ENCODE measurements around the gene ZNF615. TPM values are rescaled to one million over a fixed set of nuclear protein-coding genes. Genes with fewer than 3 reads are reported as not detected.
"Not testable (repeated sequence)": the region's sequence is repeated elsewhere in the genome, so short reads cannot be mapped to it uniquely, and the experiment has no call there.

ZNF615 gene
- polyA plus RNA-seq, 4 donors = 1.9 to 8.6 (median 2.8) TPM

DNA sequence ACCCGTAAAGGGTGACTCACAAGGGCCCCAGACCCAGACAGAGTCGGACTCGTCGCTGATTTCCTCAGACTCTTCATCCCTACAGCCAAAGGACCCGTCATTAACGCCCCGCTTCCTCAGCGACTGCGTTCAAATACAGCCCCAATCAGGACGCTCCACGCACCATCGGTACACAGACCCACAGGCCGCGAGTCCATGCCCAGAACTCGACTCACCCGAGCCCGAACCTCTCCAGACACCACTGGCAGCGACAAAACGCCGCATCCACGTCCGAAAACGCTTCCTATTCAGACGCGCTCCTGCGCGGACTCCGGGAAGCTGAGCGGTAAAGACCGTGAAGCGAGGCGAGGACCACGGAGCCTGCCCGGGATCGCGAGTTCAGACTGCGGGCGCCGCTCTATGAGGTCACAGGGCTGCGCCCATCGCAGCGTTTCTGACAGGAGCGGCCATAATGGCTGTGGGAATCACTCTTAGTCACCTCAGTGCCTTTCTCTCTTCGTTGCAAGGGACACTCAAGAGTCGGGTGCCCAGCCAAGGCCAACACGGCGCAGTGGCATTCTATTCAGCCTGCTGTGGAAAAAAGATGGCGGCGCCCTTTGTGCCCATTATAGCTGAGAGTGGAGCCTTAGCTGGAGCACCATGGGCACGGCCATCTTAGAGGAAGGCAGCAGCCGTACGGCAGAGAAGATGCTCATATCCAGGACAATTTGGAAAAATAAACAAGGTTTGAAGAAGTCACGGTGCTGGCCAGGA lies 20.2 kb upstream of the ZNF615 start, which contains the start of gene ZNF614:
TSS of gene ZNF614 (minus strand) at position 353 of the 753 bp plus-strand sequence. CDS start 2,634 bp downstream, outside the sequence.
- Histone ChIP-seq H3K9me3 (ENCODE audit: control insufficient read depth in 2 of 2, insufficient read depth in 1 of 2, low read depth in 1 of 2, low read length in 1 of 2) (peaks cover 4 to 52% of the 10 kb centered on the region in 2 donors), H3K27ac (ENCODE audit: low read depth in 1 of 3, low read length in 2 of 3) (peak within 1 kb of the TSS; percentile 93 to 95 (median 95)), H3K4me1 (ENCODE audit: control insufficient read depth in 3 of 3, insufficient read depth in 2 of 3, low read depth in 1 of 3, low read length in 2 of 3) (peaks cover 0 to 2% (median 0%) of the 10 kb centered on the region in 3 donors), H3K27me3 (ENCODE audit: control insufficient read depth in 3 of 3, insufficient read depth in 3 of 3, low read length in 3 of 3) (no peaks in the 10 kb centered on the region), H3K4me3 (ENCODE audit: low read depth in 1 of 3, low read length in 3 of 3) (peak within 1 kb of the TSS; percentile 54 to 86 (median 72)), H3K36me3 (ENCODE audit: control insufficient read depth in 3 of 3, insufficient read depth in 2 of 3, low read depth in 1 of 3, low read length in 3 of 3) (peaks cover 18 to 28% (median 21%) of the 10 kb centered on the region in 3 donors)
- DNase-seq (peak; percentile 87 to 97), FAIRE-seq (no peak)
- 1% methylated on average over 52 to 53 of the region's 53 CpGs for WGBS, 3 donors

DNA sequence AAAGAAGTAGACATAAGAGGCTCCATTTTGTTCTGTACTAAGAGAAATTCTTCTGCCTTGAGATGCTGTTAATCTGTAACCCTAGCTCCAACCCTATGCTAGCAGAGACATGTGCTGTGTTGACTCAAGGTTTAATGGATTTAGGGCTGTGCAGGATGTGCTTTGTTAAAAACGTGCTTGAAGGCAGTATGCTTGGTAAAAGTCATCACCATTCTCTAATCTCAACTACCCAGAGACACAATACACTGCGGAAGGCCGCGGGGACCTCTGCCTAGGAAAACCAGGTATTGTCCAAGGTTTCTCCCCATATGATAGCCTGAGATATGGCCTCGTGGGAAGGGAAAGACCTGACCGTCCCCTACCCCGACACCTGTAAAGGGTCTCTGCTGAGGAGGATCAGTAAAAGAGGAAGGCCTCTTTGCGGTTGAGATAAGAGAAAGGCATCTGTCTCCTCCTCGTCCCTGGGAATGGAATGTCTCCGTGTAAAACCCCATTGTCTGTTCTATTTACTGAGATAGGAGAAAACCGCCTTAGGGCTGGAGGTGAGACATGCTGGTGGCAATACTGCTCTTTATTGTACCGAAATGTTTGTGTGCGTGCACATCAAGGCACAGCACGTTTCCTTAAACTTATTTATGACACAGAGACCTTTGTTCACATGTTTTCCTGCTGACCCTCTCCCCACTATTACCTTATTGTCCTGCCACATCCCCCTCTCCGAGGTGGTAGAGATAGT lies 18.4 kb upstream of the ZNF615 start:
- not testable (repeated sequence) for H3K4me3 ChIP-seq (ENCODE audit: low read depth in 1 of 3, low read length in 3 of 3); FAIRE-seq; H3K27me3 ChIP-seq (ENCODE audit: control insufficient read depth in 3 of 3, insufficient read depth in 3 of 3, low read length in 3 of 3); DNase-seq; H3K4me1 ChIP-seq (ENCODE audit: control insufficient read depth in 3 of 3, insufficient read depth in 2 of 3, low read depth in 1 of 3, low read length in 2 of 3); H3K27ac ChIP-seq (ENCODE audit: low read depth in 1 of 3, low read length in 2 of 3)
- peaks cover 25 to 39% (median 29%) of the 10 kb centered on the region in 3 donors for H3K36me3 ChIP-seq (ENCODE audit: control insufficient read depth in 3 of 3, insufficient read depth in 2 of 3, low read depth in 1 of 3, low read length in 3 of 3)
- WGBS, 3 donors = 87 to 88% (median 88%) methylated on average over 15 of the region's 15 CpGs
- H3K9me3 ChIP-seq (ENCODE audit: control insufficient read depth in 2 of 2, insufficient read depth in 1 of 2, low read depth in 1 of 2, low read length in 1 of 2) = peaks cover 5 to 49% of the 10 kb centered on the region in 2 donors

DNA sequence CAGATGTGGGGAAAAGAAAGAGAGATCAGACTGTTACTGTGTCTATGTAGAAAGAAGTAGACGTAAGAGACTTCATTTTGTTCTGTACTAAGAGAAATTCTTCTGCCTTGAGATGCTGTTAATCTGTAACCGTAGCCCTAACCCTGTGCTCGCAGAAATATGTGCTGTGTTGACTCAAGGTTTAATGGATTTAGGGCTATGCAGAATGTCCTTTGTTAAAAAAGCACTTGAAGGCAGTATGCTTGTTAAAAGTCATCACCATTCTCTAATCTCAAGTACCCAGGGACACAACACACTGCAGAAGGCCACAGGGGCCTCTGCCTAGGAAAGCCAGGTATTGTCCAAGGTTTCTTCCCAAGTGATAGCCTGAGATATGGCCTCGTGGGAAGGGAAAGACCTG lies 16.5 kb upstream of the ZNF615 start:
- peaks cover 7 to 56% of the 10 kb centered on the region in 2 donors for H3K9me3 ChIP-seq (ENCODE audit: control insufficient read depth in 2 of 2, insufficient read depth in 1 of 2, low read depth in 1 of 2, low read length in 1 of 2)
- peaks cover 26 to 53% (median 36%) of the 10 kb centered on the region in 3 donors for H3K36me3 ChIP-seq (ENCODE audit: control insufficient read depth in 3 of 3, insufficient read depth in 2 of 3, low read depth in 1 of 3, low read length in 3 of 3)
- H3K4me1 ChIP-seq (ENCODE audit: control insufficient read depth in 3 of 3, insufficient read depth in 2 of 3, low read depth in 1 of 3, low read length in 2 of 3); H3K27ac ChIP-seq (ENCODE audit: low read depth in 1 of 3, low read length in 2 of 3); H3K4me3 ChIP-seq (ENCODE audit: low read depth in 1 of 3, low read length in 3 of 3); DNase-seq; H3K27me3 ChIP-seq (ENCODE audit: control insufficient read depth in 3 of 3, insufficient read depth in 3 of 3, low read length in 3 of 3); FAIRE-seq: not testable (repeated sequence)
- 90 to 94% (median 92%) methylated on average over 4 of the region's 4 CpGs for WGBS, 3 donors

DNA sequence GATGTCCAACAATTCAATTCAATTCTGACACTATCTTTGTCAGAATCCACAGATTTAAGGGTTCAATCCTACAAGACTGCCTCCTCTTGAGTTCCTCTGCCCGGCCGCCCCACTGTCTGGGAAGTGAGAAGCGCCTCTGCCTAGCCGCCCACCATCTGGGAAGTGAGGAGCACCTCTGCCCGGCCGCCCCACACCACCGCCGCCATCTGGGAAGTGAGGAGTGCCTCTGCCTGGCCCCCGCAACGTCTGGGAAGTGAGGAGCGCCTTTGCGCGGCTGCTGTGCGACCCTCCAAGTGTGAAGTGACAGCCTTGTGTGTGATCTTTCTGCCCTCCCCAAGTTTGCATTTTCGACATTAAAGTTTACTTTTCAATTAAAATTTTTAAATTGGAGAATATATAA lies 14.2 kb upstream of the ZNF615 start:
- H3K27ac ChIP-seq (ENCODE audit: low read depth in 1 of 3, low read length in 2 of 3) = no peak overlapping the region
- H3K9me3 ChIP-seq (ENCODE audit: control insufficient read depth in 2 of 2, insufficient read depth in 1 of 2, low read depth in 1 of 2, low read length in 1 of 2) = peaks cover 9 to 70% of the 10 kb centered on the region in 2 donors
- no peak for DNase-seq
- H3K27me3 ChIP-seq (ENCODE audit: control insufficient read depth in 3 of 3, insufficient read depth in 3 of 3, low read length in 3 of 3) = no peaks in the 10 kb centered on the region
- H3K36me3 ChIP-seq (ENCODE audit: control insufficient read depth in 3 of 3, insufficient read depth in 2 of 3, low read depth in 1 of 3, low read length in 3 of 3) = peaks cover 38 to 67% (median 46%) of the 10 kb centered on the region in 3 donors
- WGBS, 3 donors = 97 to 99% (median 98%) methylated on average over 15 of the region's 15 CpGs
- H3K4me3 ChIP-seq (ENCODE audit: low read depth in 1 of 3, low read length in 3 of 3) = no peak overlapping the region
- peaks cover 0 to under 1% (median 0%) of the 10 kb centered on the region in 3 donors for H3K4me1 ChIP-seq (ENCODE audit: control insufficient read depth in 3 of 3, insufficient read depth in 2 of 3, low read depth in 1 of 3, low read length in 2 of 3)
- FAIRE-seq = no peak

DNA sequence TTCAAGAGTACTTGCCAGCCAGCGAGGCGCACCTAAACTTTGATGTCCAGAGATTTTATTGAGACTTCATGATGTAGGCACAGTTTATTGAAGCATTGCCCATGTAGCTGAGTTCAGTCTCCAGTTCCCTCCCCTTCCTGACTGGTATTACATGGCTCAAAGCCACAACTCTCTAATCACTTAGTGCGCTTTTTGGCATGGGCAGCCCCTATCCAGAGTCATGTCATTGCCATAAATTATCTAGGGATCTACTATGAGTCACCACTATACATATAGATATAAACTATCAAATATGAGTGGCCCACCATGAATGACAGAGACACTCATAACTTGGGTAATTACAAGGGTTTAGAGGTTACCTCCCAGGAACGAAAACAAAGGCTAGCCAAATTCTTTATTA lies 12.5 kb upstream of the ZNF615 start:
- no peaks in the 10 kb centered on the region for H3K27me3 ChIP-seq (ENCODE audit: control insufficient read depth in 3 of 3, insufficient read depth in 3 of 3, low read length in 3 of 3)
- DNase-seq = no peak
- peaks cover 14 to 73% of the 10 kb centered on the region in 2 donors for H3K9me3 ChIP-seq (ENCODE audit: control insufficient read depth in 2 of 2, insufficient read depth in 1 of 2, low read depth in 1 of 2, low read length in 1 of 2)
- WGBS, 3 donors = 96 to 98% (median 97%) methylated on average over 4 of the region's 4 CpGs
- H3K36me3 ChIP-seq (ENCODE audit: control insufficient read depth in 3 of 3, insufficient read depth in 2 of 3, low read depth in 1 of 3, low read length in 3 of 3) = peaks cover 45 to 79% (median 47%) of the 10 kb centered on the region in 3 donors
- no peaks in the 10 kb centered on the region for H3K4me1 ChIP-seq (ENCODE audit: control insufficient read depth in 3 of 3, insufficient read depth in 2 of 3, low read depth in 1 of 3, low read length in 2 of 3)
- H3K4me3 ChIP-seq (ENCODE audit: low read depth in 1 of 3, low read length in 3 of 3) = no peak overlapping the region
- H3K27ac ChIP-seq (ENCODE audit: low read depth in 1 of 3, low read length in 2 of 3) = no peak overlapping the region
- no peak for FAIRE-seq

DNA sequence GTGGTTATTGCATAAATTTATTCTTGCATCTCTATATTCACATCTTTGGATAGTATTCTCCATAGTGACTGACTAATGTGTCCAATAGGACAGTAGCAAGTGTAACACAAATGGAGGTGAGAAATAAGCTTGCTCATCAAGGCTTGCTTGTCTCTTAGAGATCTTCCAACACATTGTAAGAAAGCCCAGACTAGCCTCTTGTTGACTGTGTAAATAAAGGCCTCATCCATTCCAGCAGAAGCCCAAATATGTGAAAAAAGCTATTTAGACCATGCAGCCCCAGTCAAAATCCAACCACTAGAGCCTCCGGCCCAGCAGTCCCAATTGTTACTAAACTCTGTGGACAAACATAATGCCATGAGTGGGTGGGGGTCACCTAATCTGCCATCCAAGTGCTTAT lies 2.7 kb upstream of the ZNF615 start:
- FAIRE-seq (no peak), DNase-seq (no peak)
- 88 to 100% (median 90%) methylated on average over 1 of the region's 1 CpG for WGBS, 3 donors

DNA sequence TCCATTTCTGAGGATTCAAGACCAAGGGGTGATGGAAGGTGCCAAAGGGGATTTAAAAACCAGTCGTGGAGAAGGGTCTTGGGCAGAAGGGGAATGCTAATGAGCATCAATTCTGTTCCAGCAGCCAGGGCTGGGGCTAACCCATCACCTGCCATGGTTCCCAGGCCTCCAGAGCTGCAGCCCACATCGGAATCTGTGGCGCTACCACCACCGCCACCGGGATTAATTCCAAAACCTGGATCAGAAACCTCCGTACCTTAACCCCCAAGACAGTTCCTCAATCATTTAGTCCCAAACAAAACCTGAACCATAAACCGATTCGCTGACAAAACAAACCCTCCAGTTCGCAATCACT lies 583 bp downstream of the ZNF615 start:
- DNase-seq (no peak), FAIRE-seq (no peak)
- Histone ChIP-seq H3K4me1 (ENCODE audit: control insufficient read depth in 3 of 3, insufficient read depth in 2 of 3, low read depth in 1 of 3, low read length in 2 of 3) (peaks cover 0 to 3% (median 3%) of the 10 kb centered on the region in 3 donors), H3K36me3 (ENCODE audit: control insufficient read depth in 3 of 3, insufficient read depth in 2 of 3, low read depth in 1 of 3, low read length in 3 of 3) (peaks cover 6 to 11% (median 7%) of the 10 kb centered on the region in 3 donors), H3K27me3 (ENCODE audit: control insufficient read depth in 3 of 3, insufficient read depth in 3 of 3, low read length in 3 of 3) (no peaks in the 10 kb centered on the region), H3K9me3 (ENCODE audit: control insufficient read depth in 2 of 2, insufficient read depth in 1 of 2, low read depth in 1 of 2, low read length in 1 of 2) (peaks cover 4 to 47% of the 10 kb centered on the region in 2 donors), H3K4me3 (ENCODE audit: low read depth in 1 of 3, low read length in 3 of 3) (peak overlapping the region; percentile 78 to 89 (median 87)), H3K27ac (ENCODE audit: low read depth in 1 of 3, low read length in 2 of 3) (peak overlapping the region; percentile 64 to 95 (median 73))
- WGBS, 3 donors = 7 to 17% (median 9%) methylated on average over 9 of the region's 9 CpGs

More for the DNA sequence above, 2.7 kb upstream of the ZNF615 start:
- Histone ChIP-seq H3K9me3 (ENCODE audit: control insufficient read depth in 2 of 2, insufficient read depth in 1 of 2, low read depth in 1 of 2, low read length in 1 of 2) (peaks cover 4 to 44% of the 10 kb centered on the region in 2 donors), H3K36me3 (ENCODE audit: control insufficient read depth in 3 of 3, insufficient read depth in 2 of 3, low read depth in 1 of 3, low read length in 3 of 3) (peaks cover 2 to 11% (median 5%) of the 10 kb centered on the region in 3 donors), H3K27ac (ENCODE audit: low read depth in 1 of 3, low read length in 2 of 3) (no peak overlapping the region), H3K27me3 (ENCODE audit: control insufficient read depth in 3 of 3, insufficient read depth in 3 of 3, low read length in 3 of 3) (no peaks in the 10 kb centered on the region), H3K4me1 (ENCODE audit: control insufficient read depth in 3 of 3, insufficient read depth in 2 of 3, low read depth in 1 of 3, low read length in 2 of 3) (peaks cover 0 to 3% (median 3%) of the 10 kb centered on the region in 3 donors), H3K4me3 (ENCODE audit: low read depth in 1 of 3, low read length in 3 of 3) (no peak overlapping the region)

DNA sequence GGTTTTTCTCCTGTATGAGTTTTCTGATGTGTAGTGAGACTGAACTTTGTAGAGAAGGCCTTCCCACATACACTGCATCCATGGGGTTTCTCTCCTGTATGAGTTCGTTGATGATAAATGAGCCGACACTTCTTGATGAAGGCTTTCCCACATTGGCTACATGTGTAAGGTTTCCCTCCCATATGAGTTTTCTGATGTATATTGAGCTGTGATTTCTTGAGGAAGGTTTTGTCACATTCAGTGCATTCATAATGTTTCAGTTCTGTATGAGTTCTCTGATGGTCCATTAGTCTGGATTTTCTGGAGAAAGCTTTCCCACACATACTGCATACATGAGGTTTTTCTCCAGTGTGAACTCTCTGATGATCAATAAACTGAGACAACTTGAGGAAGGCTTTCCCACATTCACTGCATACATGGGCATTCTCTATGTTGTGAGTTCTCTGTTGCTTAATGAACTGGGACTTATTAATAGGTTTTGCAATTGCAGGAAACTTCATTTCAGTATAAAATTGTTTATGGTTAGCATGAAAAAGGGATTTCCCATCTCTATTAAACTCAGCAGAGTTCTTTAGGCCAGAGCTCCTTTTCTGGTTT lies 13.9 kb downstream of the ZNF615 start:
- H3K9me3 ChIP-seq (ENCODE audit: control insufficient read depth in 2 of 2, insufficient read depth in 1 of 2, low read depth in 1 of 2, low read length in 1 of 2) = peaks cover 6 to 61% of the 10 kb centered on the region in 2 donors
- no peak overlapping the region for H3K27ac ChIP-seq (ENCODE audit: low read depth in 1 of 3, low read length in 2 of 3)
- no peak overlapping the region for H3K4me3 ChIP-seq (ENCODE audit: low read depth in 1 of 3, low read length in 3 of 3)
- H3K27me3 ChIP-seq (ENCODE audit: control insufficient read depth in 3 of 3, insufficient read depth in 3 of 3, low read length in 3 of 3) = no peaks in the 10 kb centered on the region
- H3K4me1 ChIP-seq (ENCODE audit: control insufficient read depth in 3 of 3, insufficient read depth in 2 of 3, low read depth in 1 of 3, low read length in 2 of 3) = no peaks in the 10 kb centered on the region
- FAIRE-seq (no peak), DNase-seq (no peak)
- H3K36me3 ChIP-seq (ENCODE audit: control insufficient read depth in 3 of 3, insufficient read depth in 2 of 3, low read depth in 1 of 3, low read length in 3 of 3) = peaks cover 7 to 28% (median 12%) of the 10 kb centered on the region in 3 donors
- 97 to 100% (median 98%) methylated on average over 2 of the region's 2 CpGs for WGBS, 3 donors
